HepG2 (cell line): ENCODE data around the gene SLC25A25. TPM values are rescaled to one million over a fixed set of nuclear protein-coding genes. Genes with fewer than 3 reads are reported as not detected.
A peak's percentile ranks its signal among the peaks of the same experiment; 100 is the strongest.

ENCODE experiments used
- BRCA1 ChIP-seq: sonication (generic); formaldehyde crosslinking; IDR thresholded peaks from 2 replicates; pipeline ENCODE4 v1.4.0; 2020; ENCODE audit warnings: missing genetic modification reagents
- CBX2 ChIP-seq, 2 experiments: fragments of 200-600 bp in 1 of 2; sonication (generic); formaldehyde crosslinking in 1 of 2; IDR thresholded peaks; 2 replicates each; pipeline versions ENCODE4 v1.7.0 to v1.8.1; 2018 to 2022; ENCODE audit warnings: low read depth in 2 of 2, low read length in 1 of 2, mild to moderate bottlenecking in 1 of 2, missing genetic modification reagents in 1 of 2
- CTCF ChIP-seq: sonication (generic); formaldehyde crosslinking; IDR thresholded peaks from 2 replicates; pipeline ENCODE4 v1.5.0; 2020; ENCODE audit warnings: mild to moderate bottlenecking, missing genetic modification reagents, moderate library complexity
- ELF3 ChIP-seq: IDR thresholded peaks from 2 replicates; pipeline ENCODE4 v1.6.1; 2016; ENCODE audit warnings: missing genetic modification reagents, missing compliant biosample characterization
- GPBP1L1 ChIP-seq: sonication (generic); formaldehyde crosslinking; IDR thresholded peaks from 2 replicates; pipeline ENCODE4 v1.5.0; 2020; ENCODE audit warnings: mild to moderate bottlenecking, missing genetic modification reagents
- HNF1B ChIP-seq: sonication (generic); formaldehyde crosslinking; IDR thresholded peaks from 2 replicates; pipeline ENCODE4 v1.5.1; 2020; ENCODE audit warnings: mild to moderate bottlenecking, moderate library complexity, missing genetic modification reagents
- HOMEZ ChIP-seq: IDR thresholded peaks from 2 replicates; pipeline ENCODE4 v1.6.1; 2016; ENCODE audit warnings: low read depth
- MTERF4 ChIP-seq: sonication (generic); formaldehyde crosslinking; IDR thresholded peaks from 2 replicates; pipeline ENCODE4 v1.8.0; 2023; ENCODE audit warnings: mild to moderate bottlenecking, missing genetic modification reagents
- MXI1 ChIP-seq: IDR thresholded peaks from 3 replicates; pipeline ENCODE4 v1.6.1; 2012; ENCODE audit warnings: low read depth, low read length, inconsistent platforms, borderline replicate concordance
- PTBP1 ChIP-seq: fragments of 200-400 bp; formaldehyde crosslinking; IDR thresholded peaks from 2 replicates; pipeline ENCODE4 v1.6.1; 2018; ENCODE audit warnings: low read length, low read depth; ENCODE audit not compliant: poor library complexity, severe bottlenecking
- RCOR2 ChIP-seq: IDR thresholded peaks from 2 replicates; pipeline ENCODE4 v1.6.1; 2016; ENCODE audit warnings: missing biosample characterization, missing genetic modification reagents
- SNAI1 ChIP-seq: sonication (generic); formaldehyde crosslinking; IDR thresholded peaks from 2 replicates; pipeline ENCODE4 v1.5.0; 2020; ENCODE audit warnings: mild to moderate bottlenecking, missing genetic modification reagents, borderline replicate concordance
- THAP11 ChIP-seq: IDR thresholded peaks from 2 replicates; pipeline ENCODE4 v1.6.1; 2016; ENCODE audit warnings: missing biosample characterization, missing genetic modification reagents
- TRAFD1 ChIP-seq: sonication (generic); formaldehyde crosslinking; IDR thresholded peaks from 2 replicates; pipeline ENCODE4 v1.5.1; 2020; ENCODE audit warnings: missing genetic modification reagents, mild to moderate bottlenecking, borderline replicate concordance
- ZNF207 ChIP-seq: fragments of 450-650 bp; IDR thresholded peaks from 2 replicates; pipeline ENCODE4 v1.6.1; 2016; ENCODE audit warnings: antibody characterized with exemption, borderline replicate concordance
- ZNF225 ChIP-seq: sonication (generic); formaldehyde crosslinking; IDR thresholded peaks from 2 replicates; pipeline ENCODE4 v1.4.0; 2020; ENCODE audit warnings: mild to moderate bottlenecking, missing genetic modification reagents
- ZNF382 ChIP-seq: sonication (generic); formaldehyde crosslinking; IDR thresholded peaks from 2 replicates; pipeline ENCODE4 v1.5.0; 2020; ENCODE audit warnings: missing genetic modification reagents, mild to moderate bottlenecking, borderline replicate concordance
- polyA plus RNA-seq, 8 experiments: library from polyadenylated mRNA; depleted of rRNA in 3 of 8; stranded (reverse) in 7 of 8; unstranded in 1 of 8; fragments of >200 nt; fragmentation: Illumina TruSeq in 4 of 8; extraction: Trizol in 4 of 8; gene quantifications; 2 replicates each; pipeline versions ENCODE4 v1.2.1 to v1.2.3, GENCODE V29; 2011 to 2016; ENCODE audit warnings: low read depth in 4 of 8, missing spikeins in 1 of 8, mixed read lengths in 1 of 8; ENCODE audit not compliant: insufficient read depth in 1 of 8
- total RNA-seq, 5 experiments: library from RNA; depleted of rRNA; stranded (reverse); fragments of >200 nt; fragmentation: Illumina TruSeq; extraction: Trizol; gene quantifications; 2 replicates each; pipeline ENCODE4 v1.2.3, GENCODE V29; 2016; ENCODE audit warnings: low read depth in 1 of 5

Gene SLC25A25
- total and polyA plus RNA-seq, 2 of the 13 experiments (the other 11 are each of a cell fraction or from before 2014, with no cell fraction given), result 10.5 to 24.8 TPM

- no peak for TF ChIP-seq GPBP1L1 (CRISPR knock-in tag)
- no peak for TF ChIP-seq ZNF207
- TF ChIP-seq THAP11 (CRISPR knock-in tag), result peak; percentile 42; the same call in 1 of the 2 replicates
- TF ChIP-seq CBX2 (IDR thresholded peaks at IDR 0.05; ENCODE audit: low read depth, low read length), result no peak
- no peak for TF ChIP-seq CBX2 (CRISPR knock-in tag; IDR thresholded peaks at IDR 0.05; ENCODE audit: low read depth)
- no peak for TF ChIP-seq HOMEZ (CRISPR knock-in tag)
- no peak for TF ChIP-seq CTCF
- no peak; the same call in none of the 2 replicates for TF ChIP-seq ELF3 (CRISPR knock-in tag)
- no peak for TF ChIP-seq RCOR2 (CRISPR knock-in tag)
- no peak for TF ChIP-seq ZNF382 (CRISPR knock-in tag)
- TF ChIP-seq BRCA1 (CRISPR knock-in tag), result no peak
- 0 out of 2 replicates have a peak, but pooled peaks have one; percentile 17 for TF ChIP-seq MTERF4 (CRISPR knock-in tag)
- TF ChIP-seq MXI1, result peak; percentile 64; the same call in 1 of the 3 replicates
- TF ChIP-seq HNF1B (CRISPR knock-in tag), result peak; percentile 23; the same call in 1 of the 2 replicates
- no peak for TF ChIP-seq TRAFD1 (CRISPR knock-in tag)
- TF ChIP-seq PTBP1, result no peak
- TF ChIP-seq SNAI1 (CRISPR knock-in tag), result no peak
- no peak for TF ChIP-seq ZNF225 (CRISPR knock-in tag)
These were observed 30.5 kb downstream of the SLC25A25 start (continued) for GRCh38 chr9:128098297-128099230.
